GM18517 (cell line): Measurements from ENCODE around the gene TXNDC5.

Experiments used
- ATAC-seq: cut with Tn5 transposase; IDR thresholded peaks from one replicate; pipeline ENCODE4 v1.9.1; 2021; ENCODE audit warnings: mild to moderate bottlenecking, moderate library complexity; ENCODE audit not compliant: unreplicated experiment

Gene TXNDC5

DNA sequence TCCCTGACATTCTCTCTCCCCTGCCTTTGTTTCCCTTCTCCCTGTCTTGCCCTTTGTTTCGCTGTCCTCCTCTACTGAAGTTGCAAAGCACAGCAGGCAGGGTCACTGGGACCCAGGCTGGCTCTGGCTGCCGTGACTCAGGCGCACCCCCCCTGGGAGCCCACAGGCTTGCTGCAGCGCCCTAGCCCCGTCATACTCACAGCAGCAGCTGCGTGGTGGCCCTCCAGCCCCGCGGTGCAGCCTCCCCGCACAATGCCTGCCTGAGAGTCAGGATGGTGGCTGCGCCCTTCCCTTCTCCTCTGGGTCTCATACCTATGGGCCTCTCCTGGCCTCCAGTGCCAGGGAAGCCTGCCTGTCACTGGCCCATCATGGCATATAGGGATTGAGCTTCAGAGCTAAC, 41.7 kb downstream of the TXNDC5 start:
- no peak for ATAC-seq

DNA sequence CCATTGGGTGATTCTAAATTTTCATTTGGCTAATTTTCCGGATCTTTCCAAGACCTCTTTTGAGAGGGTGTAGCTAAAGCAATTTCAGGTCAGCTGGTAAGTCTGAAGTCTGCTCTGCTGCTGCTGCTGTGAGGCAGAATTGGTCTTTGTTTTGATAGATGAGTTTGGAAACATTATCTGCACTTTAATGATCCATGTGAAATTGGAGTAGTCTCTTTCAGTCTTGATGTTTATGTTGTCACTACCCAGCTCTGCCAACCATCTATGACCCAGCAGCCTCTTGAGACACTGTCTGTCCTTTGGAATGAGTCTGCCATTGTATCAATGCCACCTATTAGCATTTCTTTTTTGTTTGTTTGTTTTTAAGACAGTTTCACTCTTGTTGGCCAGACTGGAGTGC, 44.1 kb downstream of the TXNDC5 start:
- no peak for ATAC-seq

DNA sequence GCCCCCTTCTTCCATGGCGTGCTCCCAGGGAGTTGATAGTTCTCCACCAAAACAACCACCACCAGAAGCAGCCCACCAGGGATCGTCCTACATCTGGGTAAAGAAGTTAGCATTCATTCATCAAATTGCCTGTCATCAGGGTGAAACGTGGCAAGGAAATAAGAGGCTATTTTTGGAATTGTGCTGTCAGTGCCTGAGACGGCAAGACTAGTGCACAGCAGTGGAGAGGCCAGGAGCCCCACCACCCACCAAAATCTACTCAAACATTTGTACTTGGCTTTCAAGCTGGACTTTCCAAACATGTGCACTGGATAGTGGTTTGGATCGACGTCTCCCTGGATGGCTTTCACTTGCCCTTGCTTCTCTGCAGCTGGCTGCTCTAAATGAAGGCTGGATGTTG, 44.8 kb downstream of the TXNDC5 start:
- no peak for ATAC-seq

DNA sequence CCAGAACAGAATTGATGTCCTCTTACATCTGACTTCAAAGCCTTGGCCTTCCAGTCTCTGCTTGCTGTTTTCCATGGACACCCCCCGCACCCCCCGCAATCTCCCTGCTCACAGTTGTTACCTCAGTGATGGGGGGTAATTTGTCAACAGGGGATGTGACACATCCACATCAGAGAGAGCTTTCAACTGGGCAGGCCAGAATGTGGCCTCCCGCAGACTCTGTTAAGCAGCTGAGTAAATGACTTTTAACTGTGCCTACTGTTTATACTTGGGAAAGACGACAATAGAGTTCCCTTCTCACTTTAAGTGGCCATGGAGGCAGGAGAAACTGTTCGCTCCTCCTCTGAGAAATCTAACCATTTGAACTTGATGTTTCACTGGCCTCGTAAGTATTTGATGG, 51.0 kb downstream of the TXNDC5 start:
- ATAC-seq = no peak

DNA sequence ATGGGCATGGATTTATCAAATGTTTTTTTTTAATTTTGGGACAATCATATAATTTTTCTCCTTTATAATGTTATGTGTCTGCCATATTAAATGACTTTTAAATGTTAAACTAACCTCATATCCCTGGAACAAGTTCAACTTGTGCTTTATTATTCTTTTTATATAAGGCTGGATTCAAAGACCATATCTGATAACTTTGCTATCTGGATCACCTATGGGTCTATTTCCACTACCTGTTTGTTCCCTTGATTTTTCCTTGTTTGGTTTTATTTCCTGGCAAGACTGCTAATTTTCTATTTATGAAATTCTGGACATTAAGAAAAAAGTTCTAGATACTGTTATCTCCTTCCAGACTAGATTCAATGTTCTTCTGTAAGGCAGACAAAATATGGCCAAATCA, 58.8 kb downstream of the TXNDC5 start:
- ATAC-seq = no peak

DNA sequence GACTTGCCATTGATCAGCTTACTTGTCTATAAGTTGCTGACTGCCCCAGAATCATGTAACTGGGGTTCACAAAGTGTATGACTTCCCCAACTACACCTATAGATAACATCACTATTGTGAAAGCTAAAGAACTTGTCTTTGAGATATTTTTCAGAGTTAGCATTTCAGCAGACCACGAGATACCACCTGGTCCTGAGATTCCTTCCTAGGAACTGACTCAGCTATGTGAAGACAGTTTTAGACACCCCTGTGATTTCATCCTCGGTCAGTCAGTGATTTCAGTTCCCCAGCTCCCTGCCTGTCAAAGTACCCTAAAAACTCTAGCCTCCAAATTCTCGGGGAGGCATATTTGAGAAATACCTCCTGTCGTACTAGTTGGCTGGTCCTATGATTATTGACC, 62.4 kb downstream of the TXNDC5 start:
- no peak for ATAC-seq

DNA sequence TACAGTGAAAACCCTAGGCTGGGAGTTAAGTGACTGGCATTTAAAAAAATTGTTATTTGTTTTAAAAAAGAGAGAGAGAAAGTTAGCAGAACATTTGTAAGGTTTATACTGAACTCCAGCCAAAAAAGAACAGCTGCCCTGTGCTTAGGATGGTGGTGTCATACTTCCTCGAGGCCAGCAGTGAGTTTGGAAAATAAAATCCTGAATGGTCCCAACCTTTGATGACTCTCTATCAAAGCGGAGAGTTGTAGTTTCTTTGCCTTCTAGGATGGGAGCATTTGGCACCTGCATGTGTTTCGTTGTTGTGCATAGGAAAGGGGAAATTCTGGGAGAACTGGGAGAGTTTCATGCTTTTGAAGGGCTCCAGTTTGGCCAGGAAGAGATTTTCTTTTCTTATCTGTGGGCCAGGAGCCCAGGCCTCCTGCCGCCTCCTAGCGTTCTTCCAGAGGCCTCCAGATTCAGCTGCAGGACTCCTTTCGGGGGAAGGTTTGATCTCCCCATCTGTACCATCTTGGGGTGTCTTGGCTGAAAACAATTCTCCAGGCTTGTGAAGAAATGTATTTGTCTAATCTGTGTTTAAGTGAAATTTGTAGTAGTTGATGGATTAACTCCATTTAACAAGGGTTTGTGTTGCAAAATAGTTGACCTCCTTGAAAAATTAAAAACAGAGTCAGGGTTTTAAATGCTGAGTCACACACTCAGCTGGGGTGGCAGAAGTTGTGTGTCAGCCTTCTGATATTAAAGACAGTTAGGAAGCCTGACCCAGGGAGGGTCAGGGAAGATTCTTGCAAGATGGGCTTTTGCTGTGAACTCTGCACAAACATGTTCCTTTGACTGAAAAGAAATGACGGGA, 63.4 kb downstream of the TXNDC5 start:
- no peak for ATAC-seq

DNA sequence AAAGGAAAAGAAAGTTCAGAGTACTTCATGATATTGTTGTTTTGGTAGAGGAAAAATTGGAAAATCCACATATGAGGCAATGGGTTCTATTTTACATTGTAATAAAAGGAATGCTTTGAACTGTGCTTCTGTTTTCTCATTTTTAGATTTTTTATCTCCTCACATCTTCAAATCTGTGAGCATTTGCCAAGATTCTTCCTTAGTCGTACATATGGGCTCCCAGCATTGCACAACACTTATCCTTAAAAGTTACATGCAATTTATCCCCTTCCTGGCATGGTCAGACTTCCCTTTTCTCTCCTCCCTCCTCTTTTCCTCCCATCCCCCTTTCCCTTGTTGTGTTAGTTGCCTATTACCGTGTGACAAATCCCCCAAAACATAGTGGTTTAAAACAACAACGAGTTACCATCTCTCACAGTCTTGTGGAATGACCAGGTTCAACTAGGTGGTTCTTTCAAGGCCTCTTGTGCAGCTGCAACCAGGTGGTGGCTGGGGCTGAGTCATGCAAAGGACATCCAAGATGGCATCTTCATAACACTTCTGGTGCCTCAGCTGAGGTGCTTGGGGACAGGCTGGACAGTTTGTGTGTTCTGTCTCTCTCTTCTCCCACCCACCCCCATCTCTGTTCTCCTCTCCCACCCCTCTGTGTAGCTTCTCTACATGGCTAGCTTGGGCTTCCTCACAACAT, 68.7 kb downstream of the TXNDC5 start:
- ATAC-seq = no peak

DNA sequence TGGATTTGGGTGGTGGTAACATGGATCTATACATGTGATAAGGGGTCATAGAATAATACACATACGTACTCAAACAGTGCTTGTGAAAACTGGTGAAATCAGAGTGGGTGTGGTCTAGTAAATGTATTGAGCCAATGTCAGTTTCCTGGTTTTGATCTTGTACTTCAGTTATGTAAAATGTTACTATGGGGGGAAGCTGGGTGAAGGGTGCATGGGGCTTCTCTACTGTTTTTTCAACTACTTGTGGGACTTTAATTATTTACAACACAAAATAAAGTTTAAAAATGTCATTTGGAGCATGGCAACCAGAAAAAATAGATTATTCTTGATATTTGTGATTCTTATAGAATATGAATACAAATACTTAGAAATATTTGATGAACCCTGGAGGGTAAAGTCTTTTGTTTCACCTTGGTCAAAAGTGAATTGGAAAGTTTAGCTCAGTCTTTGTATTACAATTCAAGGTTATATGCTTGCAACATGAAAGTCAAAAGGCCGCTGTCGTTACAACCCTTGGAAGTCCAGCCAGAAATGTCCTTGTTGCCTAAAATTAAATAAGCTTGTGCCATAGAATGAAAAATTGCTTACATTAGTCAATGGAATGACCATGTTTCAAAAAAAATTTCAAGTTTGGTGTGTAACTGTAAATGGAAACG, 74.1 kb downstream of the TXNDC5 start:
- no peak for ATAC-seq

DNA sequence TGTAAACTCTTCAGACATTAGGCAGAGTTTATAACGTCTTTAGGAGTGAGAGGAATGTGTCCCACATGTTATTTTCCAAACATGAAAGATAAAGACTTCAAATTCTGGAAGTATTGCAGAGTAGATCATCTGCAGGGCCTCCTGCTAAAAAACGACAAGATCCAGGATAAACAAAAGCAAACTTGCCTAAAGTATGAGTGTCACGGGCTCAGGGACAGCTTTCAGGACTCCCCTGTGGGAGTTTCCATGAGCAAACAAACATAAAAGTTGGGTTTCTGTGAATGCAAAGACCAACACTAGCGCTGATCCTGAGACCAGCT, 76.9 kb downstream of the TXNDC5 start:
- ATAC-seq = no peak

DNA sequence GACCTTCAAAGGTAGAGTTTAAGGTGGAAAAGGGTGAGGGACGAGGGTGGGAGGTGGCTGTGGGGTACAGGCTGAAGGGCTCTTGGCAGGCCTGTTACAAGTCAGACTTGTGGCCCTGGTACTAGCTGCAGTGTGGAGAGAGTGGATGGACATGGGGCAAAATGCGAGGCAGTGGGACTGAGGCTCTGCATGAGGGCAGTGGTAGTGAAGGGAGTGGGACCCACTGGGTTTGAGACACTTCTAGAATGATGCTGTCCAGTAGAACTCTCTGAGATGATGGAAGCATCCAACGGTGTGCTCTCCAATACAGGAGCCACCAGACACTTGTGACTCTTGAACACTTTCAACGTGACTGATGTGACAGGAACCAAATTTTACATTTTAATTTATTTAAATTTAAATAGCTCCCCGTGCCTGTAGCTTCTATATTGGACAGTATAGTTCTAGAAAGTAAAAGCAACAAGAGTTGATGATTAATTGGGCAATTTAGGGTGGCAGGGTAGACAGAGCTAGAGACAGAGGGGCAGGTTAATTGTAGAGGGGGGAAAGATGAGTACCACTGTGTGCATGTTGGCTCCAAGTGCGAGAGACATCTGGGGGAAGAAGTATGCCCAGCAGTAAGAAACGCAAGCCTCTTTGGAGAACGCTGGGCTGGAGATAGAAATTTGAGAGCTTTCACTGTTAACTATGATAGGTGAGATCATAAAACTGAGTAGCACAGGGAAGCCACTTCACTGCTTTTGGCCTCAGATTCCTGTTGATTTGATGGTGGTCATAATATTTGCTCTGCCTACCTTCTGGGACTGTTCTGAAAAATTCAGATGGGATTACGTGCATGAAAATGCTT, 77.5 kb downstream of the TXNDC5 start:
- no peak for ATAC-seq
